Neural cell (in vitro differentiated cells): Measurements from ENCODE around the gene APBA2. TPM values are rescaled to one million over a fixed set of nuclear protein-coding genes. Genes with fewer than 3 reads are reported as not detected.

Experiments used
- H2AFZ ChIP-seq: fragments of 200-600, 300-800 bp; sonication (generic), shearing (Covaris generic); 2 replicates; pipeline ENCODE4 v1.6.0; 2014; ENCODE audit warnings: low read depth, mild to moderate bottlenecking, antibody characterized with exemption, low read length, moderate library complexity
- H3F3A ChIP-seq: fragments of 200-600 bp; shearing (Covaris generic); 2 replicates; pipeline ENCODE4 v1.6.1; 2016; ENCODE audit warnings: mild to moderate bottlenecking, moderate library complexity, mixed read lengths, antibody characterized with exemption, low read length; ENCODE audit not compliant: insufficient read depth, poor library complexity, severe bottlenecking
- H3K27ac ChIP-seq: fragments of 200-600, 300-800 bp; sonication (generic), shearing (Covaris generic); 2 replicates; pipeline ENCODE4 v1.5.1; 2014; ENCODE audit warnings: mild to moderate bottlenecking, low read length, moderate library complexity
- H3K27me3 ChIP-seq: fragments of 300-800, 200-600 bp; sonication (generic), shearing (Covaris generic); 2 replicates; pipeline ENCODE4 v1.6.0; 2014; ENCODE audit warnings: mild to moderate bottlenecking, low read depth, low read length, moderate library complexity; ENCODE audit not compliant: insufficient read depth
- H3K36me3 ChIP-seq: fragments of 300-800, 200-600 bp; sonication (generic), shearing (Covaris generic); 2 replicates; pipeline ENCODE4 v1.5.1; 2014; ENCODE audit warnings: mild to moderate bottlenecking, antibody characterized with exemption, low read length, moderate library complexity; ENCODE audit not compliant: insufficient read depth
- H3K4me2 ChIP-seq: fragments of 300-800, 200-600 bp; sonication (generic), shearing (Covaris generic); 2 replicates; pipeline ENCODE4 v1.6.0; 2014; ENCODE audit warnings: mild to moderate bottlenecking, low read length
- H3K4me3 ChIP-seq: fragments of 300-800, 200-600 bp; sonication (generic), shearing (Covaris generic); 2 replicates; pipeline ENCODE4 v1.5.1; 2014; ENCODE audit warnings: mild to moderate bottlenecking, low read length, moderate library complexity
- H3K79me2 ChIP-seq: fragments of 200-600 bp; shearing (Covaris generic); replicated peaks from 2 replicates; pipeline ENCODE4 v1.6.0; 2014; ENCODE audit warnings: mild to moderate bottlenecking, low read length, moderate library complexity; ENCODE audit not compliant: insufficient read depth
- H3K9ac ChIP-seq: fragments of 300-800, 200-600 bp; sonication (generic), shearing (Covaris generic); 2 replicates; pipeline ENCODE4 v1.6.1; 2016; ENCODE audit warnings: mild to moderate bottlenecking, low read length, mixed read lengths
- H3K9me2 ChIP-seq: fragments of 200-600 bp; shearing (Covaris generic); 2 replicates; pipeline ENCODE4 v1.6.1; 2016; ENCODE audit warnings: mild to moderate bottlenecking, low read length, mixed read lengths; ENCODE audit not compliant: insufficient read depth
- H3K9me3 ChIP-seq: fragments of 200-600, 300-800 bp; sonication (generic), shearing (Covaris generic); 2 replicates; pipeline ENCODE4 v1.6.1; 2016; ENCODE audit warnings: mild to moderate bottlenecking, mixed run types, low read length, moderate library complexity, mixed read lengths
- H4K20me1 ChIP-seq: fragments of 200-600 bp; shearing (Covaris generic); 2 replicates; pipeline ENCODE4 v1.6.1; 2016; ENCODE audit warnings: mild to moderate bottlenecking, mixed run types; ENCODE audit not compliant: insufficient read depth
- CTCF ChIP-seq: fragments of 450-650 bp; IDR thresholded peaks from 2 replicates; pipeline ENCODE4 v1.5.1; 2014; ENCODE audit warnings: antibody characterized with exemption, mild to moderate bottlenecking, moderate library complexity; ENCODE audit not compliant: poor library complexity, severe bottlenecking
- EP300 ChIP-seq: fragments of 450-650 bp; conservative IDR thresholded peaks from 2 replicates; pipeline ENCODE4 v1.6.1; 2014; ENCODE audit warnings: antibody characterized with exemption, mild to moderate bottlenecking, moderate library complexity; ENCODE audit not compliant: poor library complexity, severe bottlenecking
- EZH2 ChIP-seq: fragments of 200-600, 300-800 bp; shearing (Covaris generic), sonication (generic); IDR thresholded peaks from 2 replicates; pipeline ENCODE4 v1.6.1; 2014; ENCODE audit warnings: antibody characterized with exemption, low read length, borderline replicate concordance, mild to moderate bottlenecking; ENCODE audit not compliant: insufficient read depth, poor library complexity, severe bottlenecking
- MXI1 ChIP-seq: fragments of 450-650 bp; conservative IDR thresholded peaks from 2 replicates; pipeline ENCODE4 v1.6.1; 2014; ENCODE audit warnings: antibody characterized with exemption, mild to moderate bottlenecking; ENCODE audit not compliant: poor library complexity, severe bottlenecking
- POLR2AphosphoS5 ChIP-seq: IDR thresholded peaks from 2 replicates; pipeline ENCODE4 v1.6.1; 2012
- RAD21 ChIP-seq: fragments of 450-650 bp; conservative IDR thresholded peaks from 2 replicates; pipeline ENCODE4 v1.6.1; 2014; ENCODE audit warnings: antibody characterized with exemption, mild to moderate bottlenecking, moderate library complexity
- SMC3 ChIP-seq: fragments of 450-650 bp; conservative IDR thresholded peaks from 2 replicates; pipeline ENCODE4 v1.6.1; 2014; ENCODE audit warnings: antibody characterized with exemption, mild to moderate bottlenecking, moderate library complexity; ENCODE audit not compliant: poor library complexity
- TAF1 ChIP-seq: IDR thresholded peaks from 2 replicates; pipeline ENCODE4 v1.6.1; 2012; ENCODE audit warnings: low read depth
- polyA plus RNA-seq: library from polyadenylated mRNA; depleted of rRNA; stranded (reverse); fragments of >200 nt; gene quantifications from 2 replicates; pipeline ENCODE4 v1.2.3, GENCODE V29; 2014
- TF ChIP-seq, protein P1 (sequence below): IDR thresholded peaks from 2 replicates; pipeline ENCODE4 v1.6.1; 2012; ENCODE audit warnings: borderline replicate concordance

APBA2 gene
- polyA plus RNA-seq, 1 donor from 2014 or later = 134 TPM

- Histone ChIP-seq H3K9me2 (no peaks in the 10 kb centered on the region), H3K79me2 (peaks cover 37% of the 10 kb centered on the region), H2AFZ (no peak overlapping the region), H4K20me1 (no peaks in the 10 kb centered on the region), H3K27ac (no peak overlapping the region), H3K9ac (no peak overlapping the region), H3K4me3 (no peak overlapping the region), H3F3A (no peaks in the 10 kb centered on the region), H3K4me2 (no peak overlapping the region), H3K27me3 (no peaks in the 10 kb centered on the region), H3K36me3 (no peaks in the 10 kb centered on the region), H3K9me3 (peaks cover 5% of the 10 kb centered on the region)
- TF ChIP-seq EZH2 (no peak), MXI1 (no peak), POLR2AphosphoS5 (no peak)
- TF ChIP-seq, protein P1, sequence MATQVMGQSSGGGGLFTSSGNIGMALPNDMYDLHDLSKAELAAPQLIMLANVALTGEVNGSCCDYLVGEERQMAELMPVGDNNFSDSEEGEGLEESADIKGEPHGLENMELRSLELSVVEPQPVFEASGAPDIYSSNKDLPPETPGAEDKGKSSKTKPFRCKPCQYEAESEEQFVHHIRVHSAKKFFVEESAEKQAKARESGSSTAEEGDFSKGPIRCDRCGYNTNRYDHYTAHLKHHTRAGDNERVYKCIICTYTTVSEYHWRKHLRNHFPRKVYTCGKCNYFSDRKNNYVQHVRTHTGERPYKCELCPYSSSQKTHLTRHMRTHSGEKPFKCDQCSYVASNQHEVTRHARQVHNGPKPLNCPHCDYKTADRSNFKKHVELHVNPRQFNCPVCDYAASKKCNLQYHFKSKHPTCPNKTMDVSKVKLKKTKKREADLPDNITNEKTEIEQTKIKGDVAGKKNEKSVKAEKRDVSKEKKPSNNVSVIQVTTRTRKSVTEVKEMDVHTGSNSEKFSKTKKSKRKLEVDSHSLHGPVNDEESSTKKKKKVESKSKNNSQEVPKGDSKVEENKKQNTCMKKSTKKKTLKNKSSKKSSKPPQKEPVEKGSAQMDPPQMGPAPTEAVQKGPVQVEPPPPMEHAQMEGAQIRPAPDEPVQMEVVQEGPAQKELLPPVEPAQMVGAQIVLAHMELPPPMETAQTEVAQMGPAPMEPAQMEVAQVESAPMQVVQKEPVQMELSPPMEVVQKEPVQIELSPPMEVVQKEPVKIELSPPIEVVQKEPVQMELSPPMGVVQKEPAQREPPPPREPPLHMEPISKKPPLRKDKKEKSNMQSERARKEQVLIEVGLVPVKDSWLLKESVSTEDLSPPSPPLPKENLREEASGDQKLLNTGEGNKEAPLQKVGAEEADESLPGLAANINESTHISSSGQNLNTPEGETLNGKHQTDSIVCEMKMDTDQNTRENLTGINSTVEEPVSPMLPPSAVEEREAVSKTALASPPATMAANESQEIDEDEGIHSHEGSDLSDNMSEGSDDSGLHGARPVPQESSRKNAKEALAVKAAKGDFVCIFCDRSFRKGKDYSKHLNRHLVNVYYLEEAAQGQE = no peak
Measured at GRCh38 chr15:28903555-28903954, 17.8 kb downstream of the APBA2 start.

- Histone ChIP-seq H3K9me3 (peaks cover 5% of the 10 kb centered on the region), H3K9me2 (no peaks in the 10 kb centered on the region), H3K4me3 (no peak overlapping the region), H4K20me1 (no peaks in the 10 kb centered on the region), H3K79me2 (peaks cover 32% of the 10 kb centered on the region), H3K4me2 (no peak overlapping the region), H3K9ac (no peak overlapping the region), H3K27me3 (no peaks in the 10 kb centered on the region), H2AFZ (no peak overlapping the region), H3K27ac (no peak overlapping the region), H3F3A (no peaks in the 10 kb centered on the region), H3K36me3 (no peaks in the 10 kb centered on the region)
- no peak for TF ChIP-seq CTCF
- no peak for TF ChIP-seq TAF1
- no peak for TF ChIP-seq SMC3
- TF ChIP-seq MXI1 = no peak
- TF ChIP-seq RAD21 = no peak
- TF ChIP-seq EP300 = no peak
- TF ChIP-seq, protein P1 = no peak
- no peak for TF ChIP-seq EZH2
- TF ChIP-seq POLR2AphosphoS5 = no peak
Measured at GRCh38 chr15:28904003-28904402, 18.2 kb downstream of the APBA2 start.
